DOHH2 (cell line): ENCODE measurements around the gene DDR2.
"Not testable (repeated sequence)": the region's sequence is repeated elsewhere in the genome, so short reads cannot be mapped to it uniquely, and the experiment has no call there.

Experiments used
- EZH2phosphoT487 ChIP-seq: fragments of 200-600 bp; sonication (generic); IDR thresholded peaks from 2 replicates; pipeline ENCODE4 v1.6.1; 2017; ENCODE audit warnings: borderline replicate concordance, mild to moderate bottlenecking, antibody characterized with exemption, low read length, moderate library complexity, mixed read lengths
- TF ChIP-seq, protein P1 (sequence below): fragments of 200-600 bp; sonication (generic); IDR thresholded peaks from one replicate; pipeline ENCODE4 v1.5.1; 2014; ENCODE audit warnings: antibody characterized with exemption, mild to moderate bottlenecking, low read depth, low read length; ENCODE audit not compliant: poor library complexity, severe bottlenecking

DNA sequence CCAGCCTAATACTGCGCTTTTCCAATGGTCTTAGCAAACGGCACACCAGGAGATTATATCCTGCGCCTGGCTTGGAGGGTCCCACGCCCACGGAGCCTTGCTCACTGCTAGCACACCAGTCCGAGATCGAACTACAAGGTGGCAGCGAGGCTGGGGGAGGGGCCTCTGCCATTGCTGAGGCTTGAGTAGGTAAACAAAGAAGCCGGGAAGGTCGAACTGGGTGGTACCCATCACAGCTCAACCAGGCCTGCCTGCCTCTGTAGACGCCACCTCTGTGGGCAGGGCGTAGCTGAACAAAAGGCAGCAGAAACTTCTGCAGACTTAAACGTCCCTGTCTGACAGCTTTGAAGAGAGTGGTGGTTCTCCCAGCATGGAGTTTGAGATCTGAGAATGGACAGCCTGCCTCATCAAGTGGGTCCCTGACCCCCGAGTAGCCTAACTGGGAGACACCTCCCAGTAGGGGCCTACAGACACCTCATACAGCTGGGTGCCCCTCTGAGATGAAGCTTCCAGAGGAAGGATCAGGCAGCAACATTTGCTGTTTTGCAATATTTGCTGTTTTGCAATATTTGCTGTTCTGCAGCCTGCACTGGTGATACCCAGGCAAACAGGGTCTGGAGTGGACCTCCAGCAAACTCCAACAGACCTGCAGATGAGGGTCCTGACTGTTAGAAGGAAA is 114.1 kb downstream of the DDR2 start:
- TF ChIP-seq, protein P1, sequence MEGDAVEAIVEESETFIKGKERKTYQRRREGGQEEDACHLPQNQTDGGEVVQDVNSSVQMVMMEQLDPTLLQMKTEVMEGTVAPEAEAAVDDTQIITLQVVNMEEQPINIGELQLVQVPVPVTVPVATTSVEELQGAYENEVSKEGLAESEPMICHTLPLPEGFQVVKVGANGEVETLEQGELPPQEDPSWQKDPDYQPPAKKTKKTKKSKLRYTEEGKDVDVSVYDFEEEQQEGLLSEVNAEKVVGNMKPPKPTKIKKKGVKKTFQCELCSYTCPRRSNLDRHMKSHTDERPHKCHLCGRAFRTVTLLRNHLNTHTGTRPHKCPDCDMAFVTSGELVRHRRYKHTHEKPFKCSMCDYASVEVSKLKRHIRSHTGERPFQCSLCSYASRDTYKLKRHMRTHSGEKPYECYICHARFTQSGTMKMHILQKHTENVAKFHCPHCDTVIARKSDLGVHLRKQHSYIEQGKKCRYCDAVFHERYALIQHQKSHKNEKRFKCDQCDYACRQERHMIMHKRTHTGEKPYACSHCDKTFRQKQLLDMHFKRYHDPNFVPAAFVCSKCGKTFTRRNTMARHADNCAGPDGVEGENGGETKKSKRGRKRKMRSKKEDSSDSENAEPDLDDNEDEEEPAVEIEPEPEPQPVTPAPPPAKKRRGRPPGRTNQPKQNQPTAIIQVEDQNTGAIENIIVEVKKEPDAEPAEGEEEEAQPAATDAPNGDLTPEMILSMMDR: not testable (repeated sequence)
- TF ChIP-seq EZH2phosphoT487: not testable (repeated sequence)
